Stomach (tissue), 9 donors: Measurements from ENCODE around the gene CNTN4. TPM values are rescaled to one million over a fixed set of nuclear protein-coding genes. Genes with fewer than 3 reads are reported as not detected.
A peak's percentile ranks its signal among the peaks of the same experiment; 100 is the strongest.

Experiments used
- DNase-seq, 2 donors: peaks; one replicate each; pipeline versions ENCODE4 v3.0.0 to v3.0.0-alpha.2; 2013 to 2019
- H3K27ac ChIP-seq, 5 donors: fragments of 200-600 bp in 4 of 5; sonication (generic) in 4 of 5; one replicate each; pipeline ENCODE4 v1.5.1; 2013 to 2019; ENCODE audit warnings: mild to moderate bottlenecking in 1 of 5, moderate library complexity in 1 of 5
- H3K27me3 ChIP-seq, 3 donors: fragments of 200-600 bp; sonication (generic); one replicate each; pipeline ENCODE4 v1.5.1; 2017 to 2019; ENCODE audit warnings: mixed run types in 1 of 3
- H3K36me3 ChIP-seq, 4 donors: fragments of 200-600 bp; sonication (generic); 1 replicate in 3 of 4; 2 replicates in 1 of 4; pipeline ENCODE4 v1.5.1; 2016 to 2019
- H3K4me1 ChIP-seq, 4 donors: fragments of 200-600 bp; sonication (generic); one replicate each; pipeline ENCODE4 v1.5.1; 2016 to 2019
- H3K4me3 ChIP-seq, 4 donors: fragments of 200-600 bp; sonication (generic) in 3 of 4; one replicate each; pipeline ENCODE4 v1.5.1; 2016 to 2019; ENCODE audit warnings: mild to moderate bottlenecking in 1 of 4
- H3K9me3 ChIP-seq, 4 donors: fragments of 200-600 bp; sonication (generic); one replicate each; pipeline ENCODE4 v1.5.1; 2016 to 2019
- CTCF ChIP-seq, 7 experiments: fragments of 450-650 bp in 4 of 7; fragments of 200-600 bp in 3 of 7; sonication (generic) in 3 of 7; IDR thresholded peaks; one replicate each; pipeline ENCODE4 v1.5.1; 2016 to 2019; ENCODE audit warnings: antibody characterized with exemption in 7 of 7, control low read depth in 2 of 7, mild to moderate bottlenecking in 1 of 7
- EP300 ChIP-seq: sonication (generic); formaldehyde crosslinking; IDR thresholded peaks from one replicate; pipeline ENCODE4 v1.6.1; 2017; ENCODE audit warnings: antibody characterized with exemption
- POLR2A ChIP-seq, 4 donors: fragments of 450-650 bp; IDR thresholded peaks; one replicate each; pipeline ENCODE4 v1.6.1; 2016; ENCODE audit warnings: antibody characterized with exemption in 4 of 4, control low read depth in 2 of 4, mild to moderate bottlenecking in 1 of 4, moderate library complexity in 1 of 4
- POLR2AphosphoS5 ChIP-seq, 3 donors: sonication (generic); formaldehyde crosslinking; IDR thresholded peaks; one replicate each; pipeline ENCODE4 v1.6.1; 2016; ENCODE audit warnings: antibody characterized with exemption in 3 of 3
- WGBS, 5 donors: extraction: QIAGEN DNeasy Blood & Tissue Kit in 3 of 5; methylation state at CpG; one replicate each; pipeline versions ENCODE4 v1.1.5 to v1.1.7; 2013 to 2018; 5-methylcytosine and 5-hydroxymethylcytosine counted together
- intact Hi-C: fragments of 100-400 bp; cut with DNase I; formaldehyde crosslinking; loops from one replicate; pipeline ENCODE4 v1.15.1; 2023; ENCODE audit warnings: low total_unique reads
- polyA plus RNA-seq, 3 donors: library from polyadenylated mRNA; stranded (reverse); fragments of 200-250 nt; gene quantifications; one replicate each; pipeline ENCODE4 v1.2.3, GENCODE V29; 2013
- total RNA-seq, 5 donors: library from RNA; depleted of rRNA; stranded (reverse); fragments of >200 nt; gene quantifications; one replicate each; pipeline versions ENCODE4 v1.1.0 to v1.2.3, GENCODE V29; 2014 to 2016
- donor health status: healthy with polysubstance abuse.
- donor health status: Bipolar disorder and iron deficiency.
- donor health status: healthy.

Gene CNTN4
- total and polyA plus RNA-seq, 8 donors = 0.45 to 97.0 (median 5.6) TPM

GRCh38 chr3:2392981-2393380 lies 294.3 kb downstream of the CNTN4 start:
- intact Hi-C loops = no loop called here
- Histone ChIP-seq H3K9me3 (no peaks in the 10 kb centered on the region), H3K4me3 (no peak overlapping the region), H3K36me3 (no peaks in the 10 kb centered on the region), H3K27me3 (no peaks in the 10 kb centered on the region), H3K4me1 (no peaks in the 10 kb centered on the region), H3K27ac (no peak overlapping the region)
- TF ChIP-seq CTCF (IDR thresholded peaks at IDR 0.05) = no peak
- TF ChIP-seq EP300 = no peak
- no peak for TF ChIP-seq POLR2A (IDR thresholded peaks at IDR 0.05)
- TF ChIP-seq POLR2AphosphoS5 (IDR thresholded peaks at IDR 0.05) = no peak
- no peak for DNase-seq
- WGBS, 5 donors = 88 to 93% (median 90%) methylated on average over 3 of the region's 3 CpGs

- Histone ChIP-seq H3K9me3 (no peaks in the 10 kb centered on the region), H3K4me1 (peaks cover 0 to 6% (median 0%) of the 10 kb centered on the region in 4 donors), H3K4me3 (no peak overlapping the region), H3K27ac (no peak overlapping the region), H3K36me3 (no peaks in the 10 kb centered on the region), H3K27me3 (no peaks in the 10 kb centered on the region)
- 86 to 98% (median 95%) methylated on average over 1 of the region's 1 CpG for WGBS, 5 donors
- DNase-seq = no peak
- no peak for TF ChIP-seq POLR2AphosphoS5 (IDR thresholded peaks at IDR 0.05)
- no peak for TF ChIP-seq CTCF (IDR thresholded peaks at IDR 0.05)
- no peak for TF ChIP-seq EP300
- TF ChIP-seq POLR2A (IDR thresholded peaks at IDR 0.05) = no peak
- intact Hi-C loops = no loop called here
Measured at GRCh38 chr3:2415083-2415482, 316.4 kb downstream of the CNTN4 start.

DNA sequence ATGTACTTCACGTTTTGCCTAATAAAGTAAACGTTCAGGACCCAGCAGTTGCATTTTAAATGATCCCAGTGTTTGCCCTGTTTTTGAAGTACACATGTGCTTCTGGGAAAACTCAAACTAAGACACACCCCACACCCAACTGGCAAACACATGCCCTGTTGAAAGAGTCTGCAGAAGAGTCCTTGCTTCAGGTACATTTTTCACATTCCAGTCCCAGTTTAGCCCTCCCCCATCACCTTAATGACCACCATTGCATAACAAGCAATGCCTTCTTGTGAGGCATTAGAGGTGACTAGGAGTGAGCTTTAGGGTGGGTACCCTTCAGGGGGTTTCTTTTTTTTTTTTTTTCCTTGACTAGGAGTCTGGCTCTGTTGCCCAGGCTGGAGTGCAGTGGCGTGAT lies 322.3 kb downstream of the CNTN4 start:
- DNase-seq = no peak
- intact Hi-C loops = no loop called here
- Histone ChIP-seq H3K9me3 (no peaks in the 10 kb centered on the region), H3K4me3 (no peak overlapping the region), H3K27me3 (no peaks in the 10 kb centered on the region), H3K36me3 (no peaks in the 10 kb centered on the region), H3K27ac (no peak overlapping the region), H3K4me1 (peaks cover 0 to 6% (median 0%) of the 10 kb centered on the region in 4 donors)
- TF ChIP-seq POLR2AphosphoS5 (IDR thresholded peaks at IDR 0.05) = no peak
- no peak for TF ChIP-seq POLR2A (IDR thresholded peaks at IDR 0.05)
- TF ChIP-seq EP300 = no peak
- TF ChIP-seq CTCF (IDR thresholded peaks at IDR 0.05) = no peak
- 45 to 58% (median 55%) methylated on average over 3 of the region's 3 CpGs for WGBS, 5 donors

GRCh38 chr3:2423143-2423542 lies 324.5 kb downstream of the CNTN4 start:
- no peak overlapping the region for H3K4me3 ChIP-seq
- no peak for TF ChIP-seq CTCF (IDR thresholded peaks at IDR 0.05)
- TF ChIP-seq EP300 = no peak
- TF ChIP-seq POLR2AphosphoS5 (IDR thresholded peaks at IDR 0.05) = no peak
- TF ChIP-seq POLR2A (IDR thresholded peaks at IDR 0.05) = no peak
- no peaks in the 10 kb centered on the region for H3K9me3 ChIP-seq

More at GRCh38 chr3:2423143-2423542, 324.5 kb downstream of the CNTN4 start:
- DNase-seq = peak in 1 of 2 donors; percentile 17
- Histone ChIP-seq H3K27me3 (no peaks in the 10 kb centered on the region), H3K27ac (no peak overlapping the region), H3K36me3 (no peaks in the 10 kb centered on the region), H3K4me1 (peaks cover 0 to 4% (median 0%) of the 10 kb centered on the region in 4 donors)
- intact Hi-C loops = no loop called here
- 70 to 90% (median 72%) methylated on average over 3 of the region's 3 CpGs for WGBS, 5 donors
